GM21529 (cell line): ENCODE results near the gene CENPF.
"Not testable (repeated sequence)": the region's sequence is repeated elsewhere in the genome, so short reads cannot be mapped to it uniquely, and the experiment has no call there.

Experiments used
- ATAC-seq: cut with Tn5 transposase; IDR thresholded peaks from one replicate; pipeline ENCODE4 v1.9.1; 2021; ENCODE audit not compliant: unreplicated experiment

CENPF gene

DNA sequence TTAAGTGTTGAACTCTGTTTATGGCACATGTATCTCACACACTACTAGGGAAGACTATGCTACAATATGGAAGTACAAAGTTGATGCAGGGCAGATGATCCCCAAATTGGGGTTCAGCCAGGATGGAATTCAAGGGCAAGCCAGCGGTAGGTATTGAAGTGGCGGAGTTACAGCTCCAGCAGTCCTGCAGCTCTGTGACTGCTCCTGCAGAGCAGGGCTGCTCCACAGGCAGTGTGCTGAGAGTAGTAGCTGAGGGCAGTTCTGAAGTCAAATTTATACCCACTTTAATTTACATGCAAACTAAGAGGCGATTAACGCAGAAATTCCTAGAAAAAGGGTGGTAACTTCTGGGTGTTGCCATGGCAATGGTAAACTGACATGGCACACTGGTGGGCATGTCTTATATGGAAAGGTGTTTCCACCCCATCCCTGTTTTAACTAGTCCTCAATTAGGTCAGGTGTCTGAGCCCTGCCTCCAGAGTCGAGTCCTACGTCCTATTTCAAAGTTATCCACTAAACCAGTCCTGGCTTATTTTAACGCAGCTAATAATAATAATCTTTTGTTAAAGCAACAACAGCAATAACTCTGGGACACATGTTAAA is 20.6 kb upstream of the CENPF start:
- ATAC-seq = no peak

DNA sequence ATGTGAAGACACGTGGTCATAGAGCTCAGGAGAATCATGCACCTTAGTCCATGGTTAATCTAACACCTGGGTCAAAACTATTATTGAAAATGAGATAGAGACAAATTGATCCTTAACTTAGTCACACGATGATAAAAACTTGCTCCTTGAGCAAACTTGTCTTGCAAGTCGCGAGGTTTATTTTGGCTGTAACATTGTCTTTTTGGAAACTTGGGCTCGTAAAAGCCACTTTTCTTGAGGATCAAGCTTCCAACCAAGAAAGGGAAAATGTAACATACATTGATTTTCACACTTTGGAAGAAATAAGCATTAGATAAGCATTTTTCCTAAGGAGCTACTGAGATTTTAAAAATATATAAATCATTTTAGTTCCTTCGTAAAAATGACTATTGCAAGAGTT is 19.9 kb upstream of the CENPF start:
- no peak for ATAC-seq

DNA sequence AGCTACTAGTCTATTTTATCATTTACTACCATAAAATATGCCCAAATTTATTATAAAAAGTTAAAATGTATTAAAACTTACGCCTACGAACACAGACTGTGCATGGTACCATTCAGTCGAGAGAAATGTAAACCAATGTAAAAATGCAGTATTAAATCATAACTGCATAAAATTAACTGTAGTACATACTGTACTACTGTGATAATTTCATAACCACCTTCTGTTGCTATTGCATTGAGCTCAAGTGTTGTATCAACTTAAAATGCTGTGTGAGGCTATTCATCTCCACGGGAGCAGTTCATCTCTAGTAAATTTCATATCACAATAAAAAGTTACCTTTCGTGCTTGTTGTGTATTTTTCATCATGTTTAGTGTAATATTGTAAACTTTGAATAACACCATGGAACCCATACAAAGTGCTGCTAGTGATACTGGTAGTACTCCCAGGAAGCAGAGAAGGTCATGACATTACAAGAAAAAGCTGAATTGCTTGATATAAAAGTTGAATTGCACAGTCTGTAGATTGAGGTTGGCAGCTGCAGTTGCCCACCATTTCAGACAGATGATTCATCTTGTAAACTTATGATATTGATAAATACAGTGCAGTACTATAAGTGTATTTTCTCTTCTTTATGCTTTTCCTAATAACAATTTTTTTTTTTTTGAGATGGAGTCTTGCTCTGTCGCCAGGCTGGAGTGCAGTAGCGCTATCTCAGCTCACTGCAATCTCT is 19.0 kb upstream of the CENPF start:
- ATAC-seq = no peak

DNA sequence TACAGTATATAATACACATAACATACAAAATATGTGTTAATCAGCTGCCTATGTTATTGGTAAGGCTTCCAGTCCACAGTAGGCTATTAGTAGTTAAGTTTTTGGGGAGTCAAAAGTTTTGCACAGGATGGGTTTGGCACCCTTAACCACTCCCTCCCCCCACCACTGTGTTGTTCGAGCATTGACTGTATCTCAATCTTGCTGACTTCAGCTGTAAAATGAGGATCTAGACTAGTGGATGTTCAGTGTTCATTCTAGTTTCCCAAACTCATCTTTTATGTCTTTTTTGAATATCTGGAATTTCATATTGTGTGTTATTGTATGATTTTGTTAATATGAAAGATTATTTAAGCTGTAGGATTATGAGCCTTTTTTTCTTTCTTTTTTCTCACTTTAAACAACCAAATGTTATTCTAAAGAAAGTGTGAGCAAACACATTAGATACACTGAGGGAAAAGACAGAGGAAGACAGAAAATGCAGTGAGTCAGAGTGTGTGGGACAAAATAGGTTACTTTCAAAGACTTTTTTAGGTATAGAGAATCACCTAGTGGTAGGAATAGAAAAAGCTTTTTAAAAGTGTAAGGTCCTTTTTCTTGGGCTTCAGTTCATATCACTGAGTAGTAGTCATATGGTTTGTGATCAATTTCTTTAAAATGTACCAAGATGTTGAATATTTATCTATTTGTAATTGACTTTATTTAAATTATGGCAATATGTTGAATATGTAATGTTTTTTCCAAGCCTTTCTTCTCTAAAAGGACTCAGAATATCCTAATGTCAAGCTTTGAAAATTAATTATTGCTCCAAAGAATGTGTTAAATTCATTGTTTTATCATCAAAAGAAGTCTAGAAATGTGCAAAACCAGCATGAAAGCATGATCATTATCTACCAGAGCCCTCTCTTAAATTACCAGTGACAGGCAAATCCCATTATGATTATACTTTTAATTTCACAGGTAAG is 17.9 kb upstream of the CENPF start:
- peak; percentile 83 for ATAC-seq

DNA sequence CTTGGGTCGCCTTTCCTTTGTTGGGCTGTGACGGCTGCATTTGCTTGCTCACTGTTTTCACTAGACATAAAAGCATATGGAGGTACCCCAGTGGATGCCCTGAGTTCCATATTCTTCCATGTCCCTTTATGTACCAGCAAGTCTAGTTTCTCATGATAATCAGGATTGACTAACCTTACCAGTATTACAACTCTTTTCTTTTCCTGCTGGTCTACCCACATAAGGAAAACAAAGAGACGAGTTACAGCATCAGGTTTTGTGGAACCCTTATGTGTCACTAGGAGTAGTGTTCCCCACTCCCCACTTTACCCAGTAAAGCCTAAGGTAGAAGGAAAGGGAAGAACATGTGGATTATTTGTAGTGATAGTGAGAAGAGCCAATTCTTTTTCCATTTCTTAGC is 16.4 kb upstream of the CENPF start:
- no peak for ATAC-seq

DNA sequence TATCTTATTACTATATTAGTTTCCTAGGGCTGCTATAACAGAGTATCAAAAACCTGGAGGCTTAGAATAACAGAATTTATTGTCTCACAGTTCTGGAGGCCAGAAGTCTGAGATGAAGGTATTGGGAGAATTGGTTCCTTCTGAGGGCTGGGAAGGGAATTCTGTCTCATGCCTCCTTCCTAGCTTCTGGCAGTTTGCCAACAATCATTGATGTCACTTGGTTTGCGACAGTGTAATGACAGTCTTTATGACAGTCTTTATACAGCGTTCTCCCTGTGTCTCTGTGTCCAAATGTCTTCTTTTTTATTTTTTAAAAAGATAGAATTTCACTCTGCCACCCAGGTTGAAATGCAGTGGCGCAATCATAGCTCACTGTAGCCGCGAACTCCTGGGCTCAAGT is 15.8 kb upstream of the CENPF start:
- ATAC-seq = no peak

DNA sequence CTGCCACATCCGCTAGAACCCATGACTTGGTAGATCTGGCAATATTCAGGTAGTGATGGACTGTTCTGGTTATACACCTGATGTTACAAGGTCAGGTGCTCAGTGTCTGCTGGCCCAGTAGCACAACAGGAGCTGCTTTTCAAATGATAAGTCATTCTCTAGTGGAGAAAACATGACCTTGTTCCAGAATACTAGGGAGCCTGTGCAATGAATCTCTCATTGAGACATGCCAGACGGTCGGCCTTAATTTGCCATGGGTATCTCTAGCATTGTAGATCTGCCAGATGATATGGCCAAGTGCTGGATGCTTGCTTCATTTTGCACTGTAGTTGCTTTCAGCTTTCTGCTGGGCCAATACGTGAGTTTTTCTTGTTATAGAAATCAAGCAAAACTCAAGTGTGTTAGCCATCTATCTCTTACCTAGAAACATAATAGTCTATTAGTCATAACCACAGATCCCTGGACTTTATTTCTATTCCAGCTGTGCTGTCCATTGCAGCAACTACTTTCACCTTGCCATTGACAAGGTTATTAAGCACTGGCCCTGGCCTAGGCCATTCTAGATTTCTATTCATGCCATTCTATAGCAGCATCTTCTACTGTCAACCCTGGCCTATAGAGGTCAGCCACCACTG is 13.9 kb upstream of the CENPF start:
- no peak for ATAC-seq

DNA sequence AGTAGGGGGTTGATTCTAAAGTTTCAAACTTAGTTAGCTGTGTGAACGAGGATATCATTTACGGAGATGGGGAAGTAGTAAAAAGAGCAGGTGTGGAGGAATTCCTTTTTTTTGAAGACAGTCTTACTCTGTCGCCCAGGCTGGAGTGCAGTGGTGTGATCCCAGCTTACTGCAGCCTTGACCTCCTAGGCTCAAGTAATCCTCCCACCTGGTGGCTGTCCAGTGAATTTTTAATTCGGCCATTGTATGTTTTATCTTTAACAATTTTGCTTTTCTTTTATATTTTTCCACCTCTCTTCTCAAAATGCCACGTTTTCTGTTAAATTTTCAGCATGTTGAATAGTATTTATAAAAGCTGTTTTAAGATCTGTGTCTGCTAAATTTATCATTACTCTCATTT is 12.3 kb upstream of the CENPF start:
- no peak for ATAC-seq

DNA sequence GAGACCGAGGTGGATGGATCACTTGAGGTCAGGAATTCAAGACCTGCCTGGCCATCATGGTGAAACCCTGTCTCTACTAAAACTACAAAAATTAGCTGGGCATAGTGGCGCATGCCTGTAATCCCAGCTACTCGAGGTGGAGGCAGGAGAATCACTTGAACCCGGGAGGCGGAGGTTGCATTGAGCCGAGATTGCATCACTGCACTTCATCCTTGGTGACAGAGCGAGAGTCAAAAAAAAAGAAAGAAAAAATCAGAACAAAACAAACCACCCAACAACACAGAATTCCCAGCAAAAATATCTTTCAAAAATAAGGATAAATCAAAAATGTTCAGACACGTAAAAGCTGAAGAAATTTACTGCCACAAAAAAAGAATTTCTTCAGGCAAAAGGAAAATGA is 11.1 kb upstream of the CENPF start:
- not testable (repeated sequence) for ATAC-seq

DNA sequence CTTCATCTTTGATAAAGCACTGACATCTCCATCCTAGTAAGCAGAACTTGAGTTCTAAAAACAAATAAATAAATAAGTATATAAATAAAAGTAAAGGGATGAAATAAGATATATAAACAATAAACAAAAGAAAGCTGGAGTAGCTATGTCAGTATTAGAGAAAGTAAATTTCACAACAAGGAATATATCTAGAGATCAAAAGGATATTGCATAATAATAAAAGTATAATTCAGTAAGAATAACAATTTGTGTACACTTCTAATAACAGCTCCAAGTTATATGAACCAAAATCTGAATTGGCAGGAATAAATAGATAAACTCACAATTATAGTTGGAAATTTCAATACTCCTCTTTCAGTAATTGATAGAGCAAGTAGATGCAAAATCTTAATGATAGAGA is 9.8 kb upstream of the CENPF start:
- ATAC-seq = no peak

DNA sequence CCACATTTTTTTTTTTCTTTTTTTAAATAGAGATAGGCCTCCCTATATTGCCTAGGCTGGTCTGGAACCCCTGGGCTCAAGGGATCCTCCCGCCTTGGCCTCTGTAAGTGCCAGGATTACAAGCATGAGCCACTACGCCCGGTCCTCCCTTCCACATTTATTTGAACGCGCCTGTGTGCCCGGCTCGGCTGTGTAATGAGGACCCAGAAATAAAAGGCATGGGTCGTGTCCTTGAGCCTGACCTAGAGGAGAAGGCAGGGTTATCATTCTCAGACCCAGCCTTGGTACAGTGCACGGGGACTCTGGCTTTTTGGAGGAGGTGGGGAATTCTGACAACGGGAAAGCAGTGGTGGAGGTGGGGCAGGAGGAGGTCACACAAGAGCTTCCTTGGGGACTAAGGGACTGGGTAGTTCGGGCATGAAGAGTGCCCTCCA is 841 bp downstream of the CENPF start:
- no peak for ATAC-seq

DNA sequence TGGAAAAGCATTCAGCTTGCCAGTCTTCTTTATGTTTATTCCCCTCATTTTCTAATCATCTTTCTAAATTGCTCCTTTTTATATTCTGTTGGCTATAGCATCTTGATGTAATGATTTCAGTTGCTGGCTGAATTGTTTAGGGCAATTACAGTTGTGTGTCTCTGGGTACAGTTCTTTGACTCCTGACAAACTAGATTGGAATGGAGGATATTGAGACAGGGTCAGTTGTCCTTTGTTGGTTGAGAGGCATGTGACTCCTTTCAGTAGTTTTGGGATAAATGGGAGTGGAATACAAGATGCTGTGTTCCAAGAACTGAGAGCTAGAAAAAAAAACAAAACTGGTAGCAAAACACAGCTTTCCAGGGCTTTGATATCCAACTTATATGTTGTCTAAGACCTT is 1.5 kb downstream of the CENPF start:
- ATAC-seq = no peak

DNA sequence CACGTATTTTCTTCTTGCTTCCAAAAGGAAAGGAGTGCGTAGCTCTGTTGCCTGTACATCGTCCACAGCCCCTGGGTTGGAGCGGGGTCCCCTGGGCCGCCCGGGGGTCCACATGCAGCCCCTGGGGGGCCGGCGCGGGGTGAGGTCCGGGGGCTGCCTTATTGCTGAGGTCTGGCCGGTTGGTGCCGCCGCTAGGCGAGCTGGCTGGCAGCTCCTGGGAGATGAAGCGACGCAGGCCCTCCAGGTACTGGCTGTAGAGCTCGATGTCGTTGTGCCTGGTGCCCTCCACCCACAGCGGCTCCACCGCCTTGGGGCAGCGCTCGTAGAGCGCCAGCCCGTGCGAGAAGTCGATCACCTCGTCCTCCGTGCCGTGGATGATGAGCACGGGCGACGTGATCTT is 2.5 kb downstream of the CENPF start:
- ATAC-seq = not testable (repeated sequence)

DNA sequence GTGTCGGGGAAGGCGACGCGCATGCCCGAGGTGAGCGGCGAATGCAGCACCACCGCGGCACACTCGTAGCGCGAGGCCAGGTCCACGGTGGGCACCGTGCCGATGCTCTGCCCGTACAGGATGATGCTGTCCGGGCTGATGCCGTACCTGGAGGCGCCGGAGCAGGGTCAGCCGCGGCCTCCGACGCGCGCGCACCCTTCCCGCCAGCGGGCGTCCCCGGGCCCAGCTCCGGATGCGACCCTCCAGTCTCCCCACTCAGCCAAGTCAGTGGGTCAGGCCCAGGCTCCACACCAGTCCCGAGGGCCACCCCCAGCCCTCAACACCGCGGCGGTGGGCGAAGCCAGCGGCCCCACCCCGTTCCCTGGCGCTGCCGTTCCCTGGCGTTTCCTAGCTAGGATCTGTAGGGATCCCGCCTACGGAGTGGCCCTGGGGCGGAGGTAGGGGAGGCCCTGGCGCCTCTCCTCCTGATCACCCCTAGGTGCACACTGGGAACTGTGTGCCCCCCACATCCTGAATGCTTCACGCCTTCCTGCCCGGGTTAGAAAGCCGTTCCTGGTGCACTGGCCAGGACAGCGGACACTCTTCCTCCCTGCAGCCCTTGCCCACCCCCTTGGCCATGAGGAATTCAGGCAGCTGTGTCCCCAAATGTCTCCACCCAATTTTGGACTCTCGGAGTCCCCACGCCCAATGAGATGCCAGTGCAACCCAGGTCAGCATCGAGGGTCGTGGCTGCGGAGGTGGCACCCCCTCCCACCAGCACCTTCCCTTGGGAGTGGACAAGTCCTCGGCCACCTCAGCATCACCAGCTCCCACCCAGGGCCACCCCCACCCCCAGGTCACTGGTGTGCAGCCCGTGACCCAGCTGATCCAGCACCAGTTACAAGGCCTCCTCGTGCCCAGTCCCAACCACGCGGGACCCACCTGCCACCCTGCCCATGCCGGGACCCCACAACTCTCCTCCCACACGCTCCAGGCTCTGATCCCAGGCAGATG is 3.2 kb downstream of the CENPF start:
- ATAC-seq = not testable (repeated sequence)

DNA sequence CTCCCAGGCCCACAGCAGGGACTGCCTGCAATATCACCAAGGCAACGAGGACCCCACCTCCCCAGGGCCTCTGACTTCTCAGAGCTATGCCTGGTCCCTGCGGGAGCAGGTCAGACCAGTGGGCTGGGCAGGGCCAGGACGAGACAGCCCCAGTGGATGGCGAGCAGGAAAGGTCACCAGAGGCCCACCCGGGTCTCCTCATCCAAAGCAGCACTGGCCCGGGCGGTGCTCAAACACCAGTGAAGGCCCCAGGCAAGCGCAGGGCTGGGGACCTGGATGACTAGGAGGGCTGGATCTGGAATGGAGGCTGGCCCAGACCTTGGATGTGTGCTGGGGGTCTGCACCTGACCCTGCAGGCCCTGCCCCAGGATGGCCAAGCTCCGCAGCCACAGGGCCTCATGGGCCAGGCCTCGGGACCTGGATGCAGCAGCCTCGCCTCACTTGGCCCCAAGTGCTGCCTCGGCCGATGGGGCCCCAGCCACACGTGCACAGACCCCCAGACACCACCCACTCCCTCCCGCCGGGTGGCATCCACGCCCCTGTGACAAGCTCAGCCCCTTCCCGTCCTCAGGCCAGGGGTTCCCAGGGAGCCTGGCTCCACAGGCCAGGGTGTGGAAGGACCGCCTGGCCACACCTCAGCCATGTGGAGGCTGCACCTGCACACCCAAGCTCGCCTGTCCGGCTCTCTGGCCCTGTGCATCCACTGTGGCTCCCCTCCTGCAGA is 4.7 kb downstream of the CENPF start:
- not testable (repeated sequence) for ATAC-seq

DNA sequence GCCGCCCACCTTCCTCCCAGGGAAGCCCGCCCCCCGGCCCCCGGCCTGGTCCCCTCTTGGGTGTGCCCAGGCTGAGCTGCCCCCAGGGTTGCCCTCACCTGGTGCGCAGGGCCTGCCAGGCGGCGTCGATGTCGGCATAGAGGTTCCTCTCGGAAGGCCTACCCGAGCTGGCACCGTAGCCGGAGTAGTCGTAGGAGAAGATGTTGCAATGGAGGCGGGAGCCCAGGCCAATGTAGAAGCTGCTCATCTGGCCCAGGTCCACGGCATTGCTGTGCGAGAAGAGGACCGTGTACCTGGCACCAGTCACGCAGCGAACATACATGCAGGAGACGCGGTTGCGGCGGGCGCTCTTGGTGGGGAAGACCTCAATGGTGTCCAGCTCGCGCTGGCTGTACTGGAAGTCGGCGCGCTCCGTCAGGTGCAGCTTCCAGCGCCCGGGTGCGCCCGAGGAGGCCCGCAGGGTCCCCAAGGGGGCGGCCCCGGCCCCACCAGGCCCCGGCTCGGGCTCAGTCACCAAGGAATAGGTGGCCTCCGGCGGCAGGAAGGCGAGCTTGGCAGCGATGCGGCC is 5.3 kb downstream of the CENPF start:
- ATAC-seq = not testable (repeated sequence)

DNA sequence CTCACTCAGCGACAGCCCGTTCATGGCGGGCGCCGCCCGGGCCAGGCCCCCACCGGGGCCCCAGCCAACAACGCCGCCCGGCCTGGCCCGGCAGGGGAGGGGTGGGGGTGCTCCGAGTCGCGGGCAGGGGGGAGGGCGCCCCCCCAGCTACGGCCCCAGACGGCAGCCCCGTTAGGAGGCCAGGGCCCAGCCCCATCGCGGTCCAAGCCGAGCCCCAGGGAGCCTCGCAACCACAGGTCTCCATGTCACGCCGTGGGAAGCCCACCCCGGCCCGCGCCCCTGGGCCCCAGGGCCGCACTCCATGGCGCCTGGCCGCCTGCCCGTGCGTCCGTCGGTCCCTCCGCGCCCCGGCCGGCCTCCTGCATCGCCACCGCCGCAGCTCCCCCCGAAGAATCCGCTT is 5.8 kb downstream of the CENPF start:
- not testable (repeated sequence) for ATAC-seq

DNA sequence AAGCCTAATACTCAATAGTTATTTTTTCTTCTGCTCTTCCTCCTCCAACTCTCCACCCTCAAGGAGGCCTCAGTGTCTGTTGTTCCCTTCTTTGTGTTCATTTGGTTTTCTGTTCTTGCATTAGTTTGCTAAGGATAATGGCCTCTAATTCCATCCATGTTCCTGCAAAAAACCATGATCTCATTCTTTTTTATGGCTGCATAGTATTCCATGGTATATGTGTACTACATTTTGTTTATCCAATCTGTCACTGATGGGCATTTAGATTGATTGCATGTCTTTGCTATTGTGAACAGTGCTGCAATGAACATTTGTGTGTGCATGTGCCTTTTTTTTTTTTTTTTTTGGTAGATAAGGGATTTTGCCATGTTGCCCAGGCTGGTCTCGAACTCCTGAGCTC is 6.7 kb downstream of the CENPF start:
- no peak for ATAC-seq

DNA sequence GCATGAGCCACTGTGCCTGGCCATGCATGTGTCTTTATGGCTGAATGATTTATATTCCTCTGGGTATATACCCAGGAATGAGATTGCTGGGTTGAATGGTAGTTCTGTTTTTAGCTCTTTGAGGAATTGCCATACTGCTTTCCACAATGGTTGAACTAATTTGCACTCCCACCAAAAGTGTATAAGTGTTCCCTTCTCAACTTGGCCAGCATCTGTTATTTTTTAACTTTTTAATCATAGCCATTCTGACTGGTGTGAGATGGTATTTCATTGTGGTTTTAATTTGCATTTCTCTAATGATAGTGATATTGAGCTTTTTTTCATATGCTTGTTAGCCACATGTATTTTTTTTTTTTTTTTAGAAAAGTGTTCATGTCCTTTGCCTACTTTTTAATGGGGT is 7.1 kb downstream of the CENPF start:
- ATAC-seq = not testable (repeated sequence)
